ENCODE results near the gene ZNF470.

Gene ZNF470

DNA sequence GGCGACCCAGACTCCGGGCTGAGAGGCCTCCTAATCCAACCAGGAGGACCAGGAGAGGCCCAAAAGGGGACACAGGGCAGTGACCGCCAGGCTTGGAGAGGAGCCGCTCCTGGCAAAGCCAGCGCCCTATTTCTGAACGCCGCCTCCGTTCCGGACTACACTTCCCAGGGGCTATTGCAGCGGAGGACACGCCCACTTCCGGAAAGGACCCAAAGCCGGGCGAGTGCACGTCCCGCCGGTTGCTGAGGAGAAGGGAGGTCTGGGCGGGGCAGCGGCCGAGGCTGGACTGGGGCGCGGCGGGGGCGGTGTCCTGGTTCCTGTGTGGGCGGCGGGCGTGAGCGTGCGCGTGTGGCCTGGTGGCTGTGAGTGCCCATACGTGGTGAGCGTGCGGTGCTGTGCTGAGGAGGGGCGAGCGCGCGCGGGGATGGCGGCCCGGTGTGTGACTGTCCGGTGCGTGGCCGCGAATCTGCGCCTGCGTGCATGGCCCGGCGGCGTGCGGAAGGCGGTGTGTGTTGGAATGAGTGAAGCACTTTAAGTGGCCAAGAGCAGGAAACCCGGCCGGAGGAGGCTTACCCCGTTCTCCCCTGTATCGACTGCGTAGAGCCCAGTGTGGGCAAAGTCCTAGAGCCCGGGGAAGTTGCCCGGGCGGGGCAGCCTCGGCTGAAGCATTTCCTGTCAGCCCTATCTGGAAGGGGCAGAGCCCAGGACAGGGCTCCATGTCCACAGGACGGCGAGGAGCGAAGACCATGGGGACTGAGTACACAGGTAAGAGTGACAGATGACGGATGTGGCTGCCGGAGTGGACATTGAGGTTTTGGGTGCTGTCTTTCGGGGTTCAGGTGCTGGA, at the start of gene ZNF470:
TSS of gene ZNF470 (plus strand) at position 195 of the 847 bp plus-strand sequence. CDS start 2,844 bp downstream, outside the sequence.
- no peak for TF ChIP-seq Cebpa-rat (IDR thresholded peaks at IDR 0.05)
- Histone ChIP-seq H3K27ac (peak within 1 kb of the TSS; percentile 73 to 88 (median 82)), H4K20me1 (no peaks in the 10 kb centered on the region), H3K4me3 (peak within 1 kb of the TSS; percentile 81 to 92 (median 88)), H3K36me3 (peaks cover 69 to 84% (median 79%) of the 10 kb centered on the region in 11 experiments), H3K9me3 (replicated peaks in 1 of 11) (peaks cover 89 to 94% (median 92%) of the 10 kb centered on the region in 11 experiments), H3K4me1 (peaks cover 8 to 15% (median 10%) of the 10 kb centered on the region in 10 experiments; a peak in 18 of 20 replicates), H3K27me3 (no peaks in the 10 kb centered on the region; a peak in 1 of 22 replicates), H3K4me2 (peak within 1 kb of the TSS; percentile 78 to 96 (median 93)), H3K9ac (peak within 1 kb of the TSS; percentile 80 to 90 (median 85))

- peaks cover 42 to 68% (median 55%) of the 10 kb centered on the region in 11 experiments for H3K36me3 ChIP-seq
- no peak overlapping the region for H3K9ac ChIP-seq
- H3K9me3 ChIP-seq (replicated peaks in 1 of 11), result peaks cover 100% of the 10 kb centered on the region in 11 experiments
- no peak overlapping the region for H3K27ac ChIP-seq
- H3K4me3 ChIP-seq, result peak overlapping the region in 6 of 10 experiments; percentile 5 to 31 (median 21); a peak in 5 of 20 replicates
- no peaks in the 10 kb centered on the region for H4K20me1 ChIP-seq
- TF ChIP-seq Cebpa-rat (IDR thresholded peaks at IDR 0.05), result no peak
- no peaks in the 10 kb centered on the region for H3K4me1 ChIP-seq
- no peaks in the 10 kb centered on the region for H3K27me3 ChIP-seq
- H3K4me2 ChIP-seq, result no peak overlapping the region
These were observed 41.9 kb upstream of the ZNF470 start for GRCh38 chr19:56525214-56525860.

DNA sequence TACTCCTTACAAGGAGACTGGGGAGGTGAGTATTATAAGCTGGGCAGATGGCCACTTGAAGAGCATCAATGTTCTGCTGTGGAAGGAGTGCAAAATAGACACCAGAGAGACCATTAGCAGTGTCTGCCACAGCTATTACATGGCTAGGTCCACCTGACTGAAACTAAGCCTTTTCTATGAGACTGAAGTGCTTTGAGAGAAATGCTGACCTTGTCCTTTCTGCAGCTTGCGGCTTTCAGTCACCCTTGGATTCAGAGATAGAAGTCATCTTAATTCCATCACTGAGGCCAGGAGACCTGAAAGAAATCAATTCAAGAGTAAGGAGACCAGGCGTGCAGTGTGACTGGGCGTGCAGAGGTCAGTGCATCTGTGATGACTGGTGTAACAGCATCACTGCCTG, 29.8 kb upstream of the ZNF470 start:
- Histone ChIP-seq H3K36me3 (peaks cover 26 to 53% (median 34%) of the 10 kb centered on the region in 11 experiments), H3K9ac (no peak overlapping the region), H3K27me3 (no peaks in the 10 kb centered on the region), H3K9me3 (replicated peaks in 1 of 11) (peaks cover 84 to 94% (median 89%) of the 10 kb centered on the region in 11 experiments), H4K20me1 (no peaks in the 10 kb centered on the region), H3K4me2 (peak overlapping the region in 10 of 11 experiments; percentile 54 to 91 (median 74); a peak in 18 of 22 replicates), H3K27ac (no peak overlapping the region), H3K4me1 (peaks cover 10 to 27% (median 13%) of the 10 kb centered on the region in 10 experiments), H3K4me3 (peak overlapping the region; percentile 55 to 88 (median 76))
- TF ChIP-seq Cebpa-rat (IDR thresholded peaks at IDR 0.05), result no peak

DNA sequence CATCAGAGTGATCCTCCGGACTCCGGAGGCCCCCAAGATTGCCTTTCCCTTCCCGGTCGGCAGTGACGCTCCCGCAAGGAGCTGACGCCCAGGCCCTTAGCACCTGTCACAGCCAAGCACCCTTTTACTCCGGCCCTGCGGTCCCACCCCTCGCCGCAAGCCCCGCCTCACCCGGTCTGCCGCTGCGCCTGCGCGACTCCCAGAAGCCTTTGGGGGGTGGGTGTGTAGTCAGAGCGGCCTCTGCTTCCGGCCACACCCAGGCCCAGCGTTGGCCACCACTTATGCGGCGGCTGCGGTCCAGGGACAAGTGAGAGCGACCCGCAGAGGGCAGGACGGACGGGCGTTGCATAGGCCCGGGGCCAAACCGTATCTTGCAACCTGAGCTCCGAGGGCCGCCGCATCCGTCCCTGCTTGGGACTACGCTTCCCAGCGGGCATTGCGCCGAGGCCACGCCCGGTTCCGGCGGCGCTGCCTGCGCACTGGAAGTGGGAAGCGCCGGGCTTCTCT, 29.0 kb upstream of the ZNF470 start:
- H3K27me3 ChIP-seq, result no peaks in the 10 kb centered on the region
- H3K4me2 ChIP-seq, result peak overlapping the region; percentile 54 to 91 (median 77)
- TF ChIP-seq Cebpa-rat (IDR thresholded peaks at IDR 0.05), result no peak
- H3K4me3 ChIP-seq, result peak overlapping the region; percentile 55 to 88 (median 76)
- peak overlapping the region; percentile 80 to 92 (median 89) for H3K9ac ChIP-seq
- H4K20me1 ChIP-seq, result no peaks in the 10 kb centered on the region
- H3K4me1 ChIP-seq, result peaks cover 10 to 27% (median 13%) of the 10 kb centered on the region in 10 experiments
- peak overlapping the region; percentile 81 to 97 (median 93) for H3K27ac ChIP-seq
- H3K36me3 ChIP-seq, result peaks cover 32 to 58% (median 40%) of the 10 kb centered on the region in 11 experiments
- peaks cover 82 to 93% (median 88%) of the 10 kb centered on the region in 11 experiments for H3K9me3 ChIP-seq (replicated peaks in 1 of 11)

GRCh38 chr19:56538761-56539263, 28.5 kb upstream of the ZNF470 start, which contains the start of gene ZFP28:
Gene ZFP28 (plus strand): TSS chr19:56538948. CDS start chr19:56539019, 71 bp downstream.
- H3K4me2 ChIP-seq, result peak within 1 kb of the TSS; percentile 87 to 98 (median 93)
- H3K9me3 ChIP-seq (replicated peaks in 1 of 11), result peaks cover 82 to 93% (median 88%) of the 10 kb centered on the region in 11 experiments
- H3K4me3 ChIP-seq, result peak within 1 kb of the TSS; percentile 70 to 91 (median 83)

GRCh38 chr19:56543776-56544175, 23.5 kb upstream of the ZNF470 start:
- Histone ChIP-seq H3K27me3 (no peaks in the 10 kb centered on the region), H3K4me2 (no peak overlapping the region)
- peak in 4 of 11 experiments; percentile 16 to 69 (median 48); a peak in 4 of 22 replicates for TF ChIP-seq Cebpa-rat (IDR thresholded peaks at IDR 0.05)

More at GRCh38 chr19:56538761-56539263, 28.5 kb upstream of the ZNF470 start, which contains the start of gene ZFP28:
- peaks cover 10 to 27% (median 13%) of the 10 kb centered on the region in 10 experiments for H3K4me1 ChIP-seq
- H3K27ac ChIP-seq, result peak within 1 kb of the TSS; percentile 81 to 97 (median 93)
- peak within 1 kb of the TSS; percentile 84 to 92 (median 89) for H3K9ac ChIP-seq
- H3K27me3 ChIP-seq, result no peaks in the 10 kb centered on the region
- H4K20me1 ChIP-seq, result no peaks in the 10 kb centered on the region
- TF ChIP-seq Cebpa-rat (IDR thresholded peaks at IDR 0.05), result no peak
- peaks cover 37 to 58% (median 45%) of the 10 kb centered on the region in 11 experiments for H3K36me3 ChIP-seq

DNA sequence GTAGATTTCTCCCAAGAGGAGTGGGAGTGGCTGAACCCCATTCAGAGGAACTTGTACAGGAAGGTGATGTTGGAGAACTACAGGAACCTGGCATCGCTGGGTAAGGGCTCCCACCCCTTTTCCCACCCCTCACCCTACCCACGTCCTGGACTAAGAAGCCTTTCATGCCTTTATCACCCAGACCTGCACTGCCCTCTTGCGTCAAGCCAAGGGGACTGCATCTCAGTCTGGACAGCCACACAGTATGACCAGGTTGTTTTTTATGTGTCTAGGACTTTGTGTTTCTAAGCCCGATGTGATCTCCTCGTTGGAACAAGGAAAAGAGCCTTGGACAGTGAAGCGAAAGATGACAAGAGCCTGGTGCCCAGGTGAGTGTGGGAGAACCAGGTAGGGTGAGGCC, 19.7 kb upstream of the ZNF470 start:
- H3K4me2 ChIP-seq, result no peak overlapping the region
- no peak overlapping the region for H3K27ac ChIP-seq
- H3K36me3 ChIP-seq, result peaks cover 90 to 100% (median 98%) of the 10 kb centered on the region in 11 experiments
- peaks cover 96 to 100% (median 98%) of the 10 kb centered on the region in 11 experiments for H3K9me3 ChIP-seq (replicated peaks in 1 of 11)
- no peaks in the 10 kb centered on the region for H3K27me3 ChIP-seq
- no peak overlapping the region for H3K9ac ChIP-seq
- H4K20me1 ChIP-seq, result no peaks in the 10 kb centered on the region
- H3K4me1 ChIP-seq, result no peaks in the 10 kb centered on the region
- TF ChIP-seq Cebpa-rat (IDR thresholded peaks at IDR 0.05), result no peak
- H3K4me3 ChIP-seq, result no peak overlapping the region

More at GRCh38 chr19:56543776-56544175, 23.5 kb upstream of the ZNF470 start:
- Histone ChIP-seq H3K9ac (no peak overlapping the region), H4K20me1 (no peaks in the 10 kb centered on the region), H3K4me3 (peak overlapping the region in 1 of 10 experiments; percentile 23; a peak in 1 of 20 replicates), H3K36me3 (peaks cover 87 to 93% (median 88%) of the 10 kb centered on the region in 11 experiments), H3K27ac (no peak overlapping the region), H3K9me3 (replicated peaks in 1 of 11) (peaks cover 89 to 99% (median 95%) of the 10 kb centered on the region in 11 experiments), H3K4me1 (peaks cover 9 to 21% (median 12%) of the 10 kb centered on the region in 10 experiments)

GRCh38 chr19:56554272-56554869, 12.9 kb upstream of the ZNF470 start:
- H3K4me2 ChIP-seq, result no peak overlapping the region
- no peaks in the 10 kb centered on the region for H3K27me3 ChIP-seq
- H3K36me3 ChIP-seq, result peaks cover 86 to 100% (median 99%) of the 10 kb centered on the region in 11 experiments
- no peak for TF ChIP-seq Cebpa-rat (IDR thresholded peaks at IDR 0.05)
- peaks cover 98 to 100% (median 100%) of the 10 kb centered on the region in 11 experiments for H3K9me3 ChIP-seq (replicated peaks in 1 of 11)
- H3K27ac ChIP-seq, result no peak overlapping the region
- H3K9ac ChIP-seq, result no peak overlapping the region
- no peaks in the 10 kb centered on the region for H4K20me1 ChIP-seq
- peak overlapping the region; percentile 3 to 50 (median 22); a peak in 13 of 20 replicates for H3K4me3 ChIP-seq
- H3K4me1 ChIP-seq, result peaks cover 0 to 1% (median 0%) of the 10 kb centered on the region in 10 experiments; a peak in 1 of 20 replicates
